ENCODE data around the gene TMEM170A.

TMEM170A gene

DNA sequence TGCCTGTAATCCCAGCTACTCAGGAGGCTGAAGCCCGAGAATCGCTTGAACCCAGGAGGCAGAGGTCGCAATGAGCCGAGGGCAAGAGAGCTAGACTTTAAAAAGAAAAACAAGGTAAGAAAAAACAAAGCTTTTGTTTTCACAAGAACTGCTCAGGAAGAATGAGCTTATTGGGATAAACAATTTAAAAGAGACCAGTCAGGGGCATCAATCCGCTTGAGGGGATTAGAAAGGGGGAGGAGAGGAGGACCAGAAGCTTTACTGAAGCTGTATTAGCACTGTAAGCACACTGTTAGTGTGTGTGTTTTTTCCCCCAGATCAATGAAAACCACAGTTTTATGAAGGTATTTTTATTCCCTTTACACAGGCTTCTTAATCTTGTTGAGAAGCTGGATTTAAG lies 8.8 kb downstream of the TMEM170A start:
- H3K4me3 ChIP-seq (ENCODE audit: low read depth, low read length): no peak overlapping the region
- TF ChIP-seq, protein P1, sequence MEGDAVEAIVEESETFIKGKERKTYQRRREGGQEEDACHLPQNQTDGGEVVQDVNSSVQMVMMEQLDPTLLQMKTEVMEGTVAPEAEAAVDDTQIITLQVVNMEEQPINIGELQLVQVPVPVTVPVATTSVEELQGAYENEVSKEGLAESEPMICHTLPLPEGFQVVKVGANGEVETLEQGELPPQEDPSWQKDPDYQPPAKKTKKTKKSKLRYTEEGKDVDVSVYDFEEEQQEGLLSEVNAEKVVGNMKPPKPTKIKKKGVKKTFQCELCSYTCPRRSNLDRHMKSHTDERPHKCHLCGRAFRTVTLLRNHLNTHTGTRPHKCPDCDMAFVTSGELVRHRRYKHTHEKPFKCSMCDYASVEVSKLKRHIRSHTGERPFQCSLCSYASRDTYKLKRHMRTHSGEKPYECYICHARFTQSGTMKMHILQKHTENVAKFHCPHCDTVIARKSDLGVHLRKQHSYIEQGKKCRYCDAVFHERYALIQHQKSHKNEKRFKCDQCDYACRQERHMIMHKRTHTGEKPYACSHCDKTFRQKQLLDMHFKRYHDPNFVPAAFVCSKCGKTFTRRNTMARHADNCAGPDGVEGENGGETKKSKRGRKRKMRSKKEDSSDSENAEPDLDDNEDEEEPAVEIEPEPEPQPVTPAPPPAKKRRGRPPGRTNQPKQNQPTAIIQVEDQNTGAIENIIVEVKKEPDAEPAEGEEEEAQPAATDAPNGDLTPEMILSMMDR (IDR thresholded peaks at IDR 0.05; ENCODE audit: low read depth, low read length): no peak
- DNase-seq (ENCODE audit: low read depth, low spot score): no peak
- in situ Hi-C loops (cut with HindIII; ENCODE audit: low sequenced_read_pairs): no loop called here

DNA sequence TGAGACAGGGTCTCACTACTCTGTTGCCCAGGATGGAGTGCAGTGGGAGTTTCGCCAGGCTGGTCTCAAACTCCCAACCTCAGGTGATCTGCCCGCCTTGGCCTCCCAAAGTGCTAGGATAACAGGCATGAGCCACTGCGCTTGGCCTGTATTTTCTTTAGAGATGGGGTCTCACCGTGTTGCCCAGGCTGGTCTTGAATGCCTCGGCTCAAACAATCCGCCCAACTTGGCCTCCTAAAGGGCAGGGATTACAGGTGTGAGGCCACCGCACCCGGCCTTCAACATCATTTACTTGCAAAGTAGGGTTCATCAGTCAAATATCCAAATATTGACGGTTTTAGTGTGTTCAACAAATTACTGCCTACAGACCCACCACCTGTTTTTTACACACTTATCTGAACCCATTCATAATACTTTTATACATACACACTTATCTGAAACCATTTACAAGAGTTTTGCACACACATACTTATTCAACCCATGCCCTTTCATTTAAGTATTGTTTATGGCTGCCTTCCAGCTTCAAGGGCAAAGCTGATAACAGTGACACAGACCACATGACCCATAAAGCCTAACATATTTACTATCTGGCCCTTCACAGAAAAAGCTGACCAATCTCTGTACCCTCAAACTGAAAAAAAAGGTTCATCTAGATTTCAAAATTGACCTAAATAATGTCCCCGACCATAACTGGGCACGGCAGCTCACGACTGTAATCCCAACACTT lies 11.9 kb downstream of the TMEM170A start:
- no peak overlapping the region for H3K4me3 ChIP-seq (ENCODE audit: low read depth, low read length)
- in situ Hi-C loops (cut with HindIII; ENCODE audit: low sequenced_read_pairs): no loop called here
- TF ChIP-seq, protein P1 (IDR thresholded peaks at IDR 0.05; ENCODE audit: low read depth, low read length): no peak
- no peak for DNase-seq (ENCODE audit: low read depth, low spot score)

DNA sequence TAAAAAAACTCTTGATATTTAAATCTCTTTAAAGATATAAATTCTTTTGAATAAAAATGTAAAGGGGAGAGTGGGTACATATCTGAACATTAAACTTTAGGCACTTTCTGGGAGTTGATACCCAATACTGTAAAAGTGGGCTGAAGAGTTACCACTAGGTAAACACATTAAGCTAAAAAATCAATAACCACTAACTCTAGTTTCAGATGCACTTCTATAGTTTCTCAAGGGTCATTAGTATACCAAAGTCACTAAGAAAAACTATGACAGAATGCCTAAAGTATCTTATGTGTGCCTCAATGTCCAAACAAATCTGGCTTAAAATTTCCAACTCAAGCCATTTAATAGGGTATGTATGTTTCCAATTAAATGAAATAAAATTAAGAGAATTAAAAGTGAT lies 18.1 kb downstream of the TMEM170A start:
- in situ Hi-C loops (cut with HindIII; ENCODE audit: low sequenced_read_pairs): no loop called here
- H3K4me3 ChIP-seq (ENCODE audit: low read depth, low read length): no peak overlapping the region
- TF ChIP-seq, protein P1 (IDR thresholded peaks at IDR 0.05; ENCODE audit: low read depth, low read length): no peak
- DNase-seq (ENCODE audit: low read depth, low spot score): no peak

DNA sequence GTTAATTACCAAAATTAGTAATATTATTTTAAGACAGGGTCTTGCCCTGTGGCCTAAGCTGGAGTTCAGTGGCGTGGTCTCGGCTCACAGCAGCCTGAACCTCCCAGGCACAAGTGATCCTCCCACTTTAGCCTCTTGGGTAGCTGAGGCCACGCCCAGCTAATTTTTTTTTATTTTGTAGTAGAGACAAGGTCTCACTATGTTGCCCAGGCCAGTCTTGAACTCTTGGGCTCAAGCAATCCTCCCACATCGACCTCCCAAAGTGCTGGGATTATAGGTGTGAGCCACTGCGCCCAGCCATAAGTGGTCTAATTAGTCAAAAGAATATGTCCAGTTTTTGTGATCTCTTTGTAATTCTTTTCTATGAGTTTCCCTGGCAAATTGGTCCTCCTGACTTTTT lies 19.2 kb downstream of the TMEM170A start:
- TF ChIP-seq, protein P1 (IDR thresholded peaks at IDR 0.05; ENCODE audit: low read depth, low read length): no peak
- in situ Hi-C loops (cut with HindIII; ENCODE audit: low sequenced_read_pairs): no loop called here
- no peak for DNase-seq (ENCODE audit: low read depth, low spot score)
- H3K4me3 ChIP-seq (ENCODE audit: low read depth, low read length): no peak overlapping the region

DNA sequence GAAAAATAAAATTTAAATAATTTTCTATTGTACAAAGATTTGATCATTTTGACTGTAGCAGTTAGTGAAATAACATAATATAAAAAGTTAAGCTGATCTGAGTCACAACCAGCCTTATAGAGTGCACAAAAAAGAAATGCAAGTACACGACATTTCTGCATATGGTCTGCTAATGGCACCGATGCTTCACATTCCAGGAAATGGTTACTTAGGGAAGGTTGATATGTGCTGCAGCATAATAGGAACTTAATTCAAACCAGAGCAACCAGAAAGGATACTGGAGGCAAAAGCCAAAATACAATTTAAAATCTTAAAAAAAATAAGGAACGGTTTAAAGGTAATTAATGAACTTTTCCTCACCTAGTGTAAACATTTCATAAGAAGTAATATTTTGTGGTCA lies 21.2 kb downstream of the TMEM170A start:
- in situ Hi-C loops (cut with HindIII; ENCODE audit: low sequenced_read_pairs): no loop called here

DNA sequence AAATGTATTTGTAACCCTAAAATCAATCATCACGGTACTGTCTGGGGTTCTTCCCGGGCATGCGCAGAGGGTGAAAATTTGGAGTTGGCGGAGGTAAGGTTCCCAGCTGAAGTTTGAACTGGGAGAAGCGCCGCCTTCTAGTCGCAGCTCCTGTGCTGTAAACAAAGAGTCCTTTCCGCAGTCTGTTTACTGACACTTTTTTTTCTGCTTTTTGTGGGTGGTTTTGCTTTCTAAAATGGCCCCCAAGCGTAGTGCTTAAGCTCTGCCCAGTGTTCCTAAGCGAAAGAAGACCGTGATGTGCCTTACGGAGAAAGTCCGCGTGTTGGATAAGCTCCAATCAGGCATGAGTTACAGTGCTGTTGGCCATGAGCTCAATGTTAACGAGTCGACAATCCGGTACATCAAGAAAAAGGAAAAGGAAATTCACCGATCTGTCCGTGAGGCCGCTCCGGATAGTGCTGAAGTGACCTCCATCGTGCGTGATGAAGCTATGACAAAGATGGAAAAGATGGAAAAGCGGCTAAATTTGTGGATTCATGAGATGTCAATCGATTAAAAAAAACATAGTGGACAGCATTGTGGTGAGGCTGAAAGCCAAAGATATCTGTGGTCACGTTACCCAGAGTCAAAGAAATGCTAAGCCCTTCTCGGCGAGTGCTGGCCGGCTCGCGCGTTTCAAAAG lies 30.6 kb downstream of the TMEM170A start:
- TF ChIP-seq, protein P1 (IDR thresholded peaks at IDR 0.05; ENCODE audit: low read depth, low read length): no peak
- in situ Hi-C loops (cut with HindIII; ENCODE audit: low sequenced_read_pairs): no loop called here
- DNase-seq (ENCODE audit: low read depth, low spot score): peak; percentile 96
- H3K4me3 ChIP-seq (ENCODE audit: low read depth, low read length): peak overlapping the region; percentile 96

More for the DNA sequence above, 21.2 kb downstream of the TMEM170A start:
- TF ChIP-seq, protein P1 (IDR thresholded peaks at IDR 0.05; ENCODE audit: low read depth, low read length): no peak
- no peak overlapping the region for H3K4me3 ChIP-seq (ENCODE audit: low read depth, low read length)
- DNase-seq (ENCODE audit: low read depth, low spot score): peak; percentile 34
